ENCODE measurements around the gene GSG1L.

The GSG1L gene

GRCh38 chr16:28098171-28098958 is 34.9 kb upstream of the GSG1L start:
- Histone ChIP-seq H3K36me3 (ENCODE audit: control insufficient read depth, insufficient read depth, low read length) (peaks cover 41% of the 10 kb centered on the region), H3K4me3 (replicated peaks; ENCODE audit: low read depth, low read length) (no peak overlapping the region), H3K27me3 (replicated peaks; ENCODE audit: control insufficient read depth, insufficient read depth, low read length) (no peaks in the 10 kb centered on the region)
- TF ChIP-seq CTCF (IDR thresholded peaks at IDR 0.05; ENCODE audit: insufficient read depth, low read length, poor library complexity, severe bottlenecking) = no peak
- no peak for DNase-seq (ENCODE audit: extremely low read depth, insufficient read length)

- no peaks in the 10 kb centered on the region for H3K27me3 ChIP-seq (replicated peaks; ENCODE audit: control insufficient read depth, insufficient read depth, low read length)
- TF ChIP-seq CTCF (IDR thresholded peaks at IDR 0.05; ENCODE audit: insufficient read depth, low read length, poor library complexity, severe bottlenecking) = no peak
- DNase-seq (ENCODE audit: extremely low read depth, insufficient read length) = no peak
- no peak overlapping the region for H3K4me3 ChIP-seq (replicated peaks; ENCODE audit: low read depth, low read length)
- peaks cover 34% of the 10 kb centered on the region for H3K36me3 ChIP-seq (ENCODE audit: control insufficient read depth, insufficient read depth, low read length)
Measured at GRCh38 chr16:28096983-28097899, 33.7 kb upstream of the GSG1L start.

DNA sequence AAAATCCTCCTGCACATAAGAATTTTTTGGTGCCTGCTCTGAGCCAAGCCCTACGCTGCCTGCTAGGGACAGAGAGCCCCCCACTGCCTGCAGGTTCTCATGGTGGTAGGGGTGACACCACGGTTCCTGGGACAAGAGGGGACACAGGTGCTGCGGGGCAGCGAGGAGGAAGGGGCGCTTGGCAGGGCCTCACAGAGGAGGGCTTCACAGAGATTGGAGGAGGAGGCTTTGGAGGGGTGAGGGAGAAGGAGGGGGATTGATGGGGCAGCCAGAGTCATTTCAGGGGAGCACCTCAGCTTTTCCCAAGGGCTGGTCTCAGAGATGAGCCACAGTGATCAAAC is 29.8 kb upstream of the GSG1L start:
- H3K4me3 ChIP-seq (replicated peaks; ENCODE audit: low read depth, low read length) = no peak overlapping the region
- no peaks in the 10 kb centered on the region for H3K27me3 ChIP-seq (replicated peaks; ENCODE audit: control insufficient read depth, insufficient read depth, low read length)
- H3K36me3 ChIP-seq (ENCODE audit: control insufficient read depth, insufficient read depth, low read length) = peaks cover 13% of the 10 kb centered on the region
- no peak for TF ChIP-seq CTCF (IDR thresholded peaks at IDR 0.05; ENCODE audit: insufficient read depth, low read length, poor library complexity, severe bottlenecking)
- no peak for DNase-seq (ENCODE audit: extremely low read depth, insufficient read length)

DNA sequence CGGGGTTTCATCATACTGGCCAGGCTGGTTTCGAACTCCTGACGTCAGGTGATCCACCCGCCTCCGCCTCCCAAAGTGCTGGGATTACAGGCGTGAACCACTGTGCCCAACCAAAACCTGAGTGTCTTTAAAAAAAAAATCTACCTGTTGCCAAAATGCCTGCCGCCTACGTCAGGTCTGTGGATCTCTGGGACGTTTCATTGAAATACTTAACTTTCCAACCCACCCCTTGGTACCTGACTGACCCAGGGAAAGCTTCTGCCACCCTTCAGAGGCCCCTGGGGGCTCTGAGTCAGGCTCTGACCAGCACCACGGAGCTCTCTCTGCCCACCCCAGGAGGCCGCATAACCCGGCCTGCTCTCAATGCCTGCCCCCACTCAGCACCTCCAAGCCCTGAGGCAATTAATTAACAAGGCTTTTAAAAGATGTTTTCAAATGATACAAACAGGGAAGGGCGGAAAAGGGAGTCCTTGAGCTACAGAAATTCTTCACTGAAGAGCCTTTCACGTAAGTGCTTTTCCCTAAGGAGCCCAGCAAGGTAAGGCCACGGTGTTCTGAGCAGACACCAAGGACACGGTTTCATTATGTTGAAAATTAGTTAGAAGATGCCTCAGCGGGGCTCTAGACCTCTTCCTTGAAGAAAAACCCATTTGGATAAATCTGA is 29.3 kb upstream of the GSG1L start:
- H3K36me3 ChIP-seq (ENCODE audit: control insufficient read depth, insufficient read depth, low read length) = peaks cover 8% of the 10 kb centered on the region
- DNase-seq (ENCODE audit: extremely low read depth, insufficient read length) = no peak
- H3K4me3 ChIP-seq (replicated peaks; ENCODE audit: low read depth, low read length) = no peak overlapping the region
- no peaks in the 10 kb centered on the region for H3K27me3 ChIP-seq (replicated peaks; ENCODE audit: control insufficient read depth, insufficient read depth, low read length)
- TF ChIP-seq CTCF (IDR thresholded peaks at IDR 0.05; ENCODE audit: insufficient read depth, low read length, poor library complexity, severe bottlenecking) = no peak

DNA sequence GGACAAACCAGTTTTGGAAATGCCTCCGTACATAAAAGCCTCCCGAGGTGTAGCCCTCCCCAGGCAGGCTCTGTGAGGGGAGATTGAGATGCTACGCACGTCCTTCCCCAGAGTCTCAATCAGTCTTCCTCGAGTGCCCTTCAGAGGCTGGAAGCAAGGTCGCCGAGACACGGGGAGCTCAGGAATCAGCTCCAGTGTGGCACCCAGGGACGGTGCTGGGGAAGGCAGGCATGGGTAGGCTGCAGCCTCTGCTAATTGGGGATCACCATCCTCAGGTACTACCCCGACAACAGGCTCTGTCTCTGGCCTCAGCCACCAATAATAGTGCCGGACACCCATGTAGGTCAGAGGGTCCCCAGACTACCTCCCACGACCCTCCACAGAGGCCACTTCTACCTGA is 28.1 kb upstream of the GSG1L start:
- H3K36me3 ChIP-seq (ENCODE audit: control insufficient read depth, insufficient read depth, low read length) = peaks cover 2% of the 10 kb centered on the region; the same call in 1 of the 2 replicates
- no peaks in the 10 kb centered on the region for H3K27me3 ChIP-seq (replicated peaks; ENCODE audit: control insufficient read depth, insufficient read depth, low read length)
- DNase-seq (ENCODE audit: extremely low read depth, insufficient read length) = no peak
- H3K4me3 ChIP-seq (replicated peaks; ENCODE audit: low read depth, low read length) = no peak overlapping the region
- TF ChIP-seq CTCF (IDR thresholded peaks at IDR 0.05; ENCODE audit: insufficient read depth, low read length, poor library complexity, severe bottlenecking) = no peak
